Panc1 (cell line): Measurements from ENCODE around the gene TEX264. TPM values are rescaled to one million over a fixed set of nuclear protein-coding genes. Genes with fewer than 3 reads are reported as not detected.

Source experiments
- ATAC-seq: fragments of 200-7000 bp; cut with Tn5 transposase; 2 replicates; pipeline ENCODE4 v1.9.1; 2020; ENCODE audit warnings: mild to moderate bottlenecking, moderate library complexity
- BruUV-seq: library from RNA; stranded (reverse); fragments of 400-500 nt; replicated peaks from 2 replicates; lab custom pipeline; 2021; lab: Mats Ljungman, UMichigan
- CTCF ChIA-PET: fragments of 300-600 bp; sonication (Branson Sonifier 250); formaldehyde crosslinking; loops from one replicate; lab custom pipeline; 2022; ENCODE audit warnings: antibody characterized with exemption; lab: Charles Lee
- POLR2A ChIA-PET: fragments of 300-600 bp; sonication (Branson Sonifier 250); formaldehyde crosslinking; loops from one replicate; lab custom pipeline; 2022; ENCODE audit warnings: antibody characterized with exemption; lab: Charles Lee
- DNase-seq: peaks from one replicate; pipeline ENCODE4 v3.0.0-alpha.2; 2010; ENCODE audit warnings: low read depth, low spot score
- H3K27ac ChIP-seq: 2 replicates; pipeline ENCODE4 v1.5.1; 2011; ENCODE audit warnings: mild to moderate bottlenecking, low read length, inconsistent platforms
- H3K27me3 ChIP-seq: fragments of 200-500 bp; sonication (Bioruptor generic); 2 replicates; pipeline ENCODE4 v1.6.0; 2014; ENCODE audit warnings: low read length, inconsistent platforms; ENCODE audit not compliant: control insufficient read depth, insufficient read depth
- H3K36me3 ChIP-seq: fragments of 200-500 bp; sonication (Bioruptor generic); 2 replicates; pipeline ENCODE4 v1.5.1; 2014; ENCODE audit warnings: inconsistent platforms, mild to moderate bottlenecking, low read length, moderate library complexity; ENCODE audit not compliant: control insufficient read depth, insufficient read depth
- H3K4me1 ChIP-seq: 2 replicates; pipeline ENCODE4 v1.5.1; 2011; ENCODE audit warnings: inconsistent platforms, mild to moderate bottlenecking, low read length, moderate library complexity; ENCODE audit not compliant: control insufficient read depth, insufficient read depth
- H3K4me3 ChIP-seq, 2 experiments: 2 replicates each; pipeline ENCODE4 v1.5.1; 2011 to 2012; ENCODE audit warnings: low read depth in 2 of 2, low read length in 2 of 2, mild to moderate bottlenecking in 2 of 2, inconsistent platforms in 1 of 2, moderate library complexity in 1 of 2
- H3K9me3 ChIP-seq: fragments of 200-500 bp; sonication (Bioruptor generic); 2 replicates; pipeline ENCODE4 v1.5.1; 2014; ENCODE audit warnings: low read depth, mild to moderate bottlenecking, inconsistent platforms, low read length, moderate library complexity; ENCODE audit not compliant: control insufficient read depth, insufficient read depth
- POLR2AphosphoS5 ChIP-seq: IDR thresholded peaks from 2 replicates; pipeline ENCODE4 v1.6.1; 2012; ENCODE audit warnings: mild to moderate bottlenecking, low read depth, low read length, moderate library complexity
- SIN3A ChIP-seq: IDR thresholded peaks from 2 replicates; pipeline ENCODE4 v1.6.1; 2012; ENCODE audit warnings: low read depth, mild to moderate bottlenecking, low read length, moderate library complexity, borderline replicate concordance; ENCODE audit not compliant: insufficient read depth
- TCF7L2 ChIP-seq: IDR thresholded peaks from 2 replicates; pipeline ENCODE4 v1.6.1; 2011; ENCODE audit warnings: mild to moderate bottlenecking, low read depth, low read length, inconsistent platforms
- in situ Hi-C: cut with HindIII; loops from 2 replicates; pipeline ENCODE4 v1.10.0; 2016; ENCODE audit warnings: low sequenced_read_pairs, low pct_unique_long_range_greater_than_20kb
- intact Hi-C: fragments of 100-400 bp; cut with micrococcal nuclease; formaldehyde crosslinking; loops from one replicate; pipeline ENCODE4 v1.10.0; 2022; ENCODE audit not compliant: unreplicated experiment
- total RNA-seq: library from RNA; stranded (reverse); gene quantifications from one replicate; pipeline ENCODE4 v1.2.1, GENCODE V29; 2021; ENCODE audit not compliant: unreplicated experiment
- TF ChIP-seq, protein P1 (sequence below): fragments of 450-650 bp; IDR thresholded peaks from 2 replicates; pipeline ENCODE4 v1.5.1; 2017; ENCODE audit warnings: mild to moderate bottlenecking
- TF ChIP-seq, protein P2 (sequence below), 2 experiments: IDR thresholded peaks; 2 replicates each; pipeline ENCODE4 v1.6.1; 2011 to 2012; ENCODE audit warnings: low read depth in 2 of 2, control low read depth in 1 of 2, low read length in 1 of 2, mild to moderate bottlenecking in 1 of 2, moderate library complexity in 1 of 2; ENCODE audit not compliant: insufficient read depth in 1 of 2

TEX264 gene
- total RNA-seq, 1 experiment from 2014 or later: 45.8 TPM

DNA sequence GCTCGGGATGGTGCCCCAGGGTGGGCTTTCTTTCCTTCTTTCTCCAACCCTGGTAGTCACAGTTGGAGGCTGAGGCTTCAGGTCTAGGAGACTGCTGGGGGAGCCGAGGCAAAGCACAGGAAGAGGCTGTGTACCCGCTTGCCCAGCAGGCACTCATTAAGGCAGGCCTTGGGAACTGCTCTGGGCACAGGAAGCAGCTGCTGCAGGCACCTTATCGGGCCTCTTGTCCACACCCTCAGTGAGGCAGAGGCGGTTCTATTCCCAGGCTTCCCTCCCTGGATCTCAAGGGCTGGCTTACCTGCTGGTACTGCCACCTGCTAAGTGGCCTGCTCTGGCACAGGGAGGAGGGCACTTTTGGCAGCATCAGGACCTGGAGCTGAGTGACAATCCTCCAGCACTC lies 20.0 kb downstream of the TEX264 start:
- Histone ChIP-seq H3K27me3 (no peaks in the 10 kb centered on the region), H3K4me1 (no peaks in the 10 kb centered on the region), H3K27ac (no peak overlapping the region), H3K4me3 (no peak overlapping the region), H3K36me3 (no peaks in the 10 kb centered on the region; the same call in 1 of the 2 replicates), H3K9me3 (no peaks in the 10 kb centered on the region)
- POLR2A ChIA-PET: no interaction called here
- in situ Hi-C loops: no loop called here
- intact Hi-C loops: no loop called here
- TF ChIP-seq POLR2AphosphoS5 (no peak), TCF7L2 (no peak), SIN3A (no peak)
- TF ChIP-seq, protein P1, sequence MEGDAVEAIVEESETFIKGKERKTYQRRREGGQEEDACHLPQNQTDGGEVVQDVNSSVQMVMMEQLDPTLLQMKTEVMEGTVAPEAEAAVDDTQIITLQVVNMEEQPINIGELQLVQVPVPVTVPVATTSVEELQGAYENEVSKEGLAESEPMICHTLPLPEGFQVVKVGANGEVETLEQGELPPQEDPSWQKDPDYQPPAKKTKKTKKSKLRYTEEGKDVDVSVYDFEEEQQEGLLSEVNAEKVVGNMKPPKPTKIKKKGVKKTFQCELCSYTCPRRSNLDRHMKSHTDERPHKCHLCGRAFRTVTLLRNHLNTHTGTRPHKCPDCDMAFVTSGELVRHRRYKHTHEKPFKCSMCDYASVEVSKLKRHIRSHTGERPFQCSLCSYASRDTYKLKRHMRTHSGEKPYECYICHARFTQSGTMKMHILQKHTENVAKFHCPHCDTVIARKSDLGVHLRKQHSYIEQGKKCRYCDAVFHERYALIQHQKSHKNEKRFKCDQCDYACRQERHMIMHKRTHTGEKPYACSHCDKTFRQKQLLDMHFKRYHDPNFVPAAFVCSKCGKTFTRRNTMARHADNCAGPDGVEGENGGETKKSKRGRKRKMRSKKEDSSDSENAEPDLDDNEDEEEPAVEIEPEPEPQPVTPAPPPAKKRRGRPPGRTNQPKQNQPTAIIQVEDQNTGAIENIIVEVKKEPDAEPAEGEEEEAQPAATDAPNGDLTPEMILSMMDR: no peak
- TF ChIP-seq, protein P2, sequence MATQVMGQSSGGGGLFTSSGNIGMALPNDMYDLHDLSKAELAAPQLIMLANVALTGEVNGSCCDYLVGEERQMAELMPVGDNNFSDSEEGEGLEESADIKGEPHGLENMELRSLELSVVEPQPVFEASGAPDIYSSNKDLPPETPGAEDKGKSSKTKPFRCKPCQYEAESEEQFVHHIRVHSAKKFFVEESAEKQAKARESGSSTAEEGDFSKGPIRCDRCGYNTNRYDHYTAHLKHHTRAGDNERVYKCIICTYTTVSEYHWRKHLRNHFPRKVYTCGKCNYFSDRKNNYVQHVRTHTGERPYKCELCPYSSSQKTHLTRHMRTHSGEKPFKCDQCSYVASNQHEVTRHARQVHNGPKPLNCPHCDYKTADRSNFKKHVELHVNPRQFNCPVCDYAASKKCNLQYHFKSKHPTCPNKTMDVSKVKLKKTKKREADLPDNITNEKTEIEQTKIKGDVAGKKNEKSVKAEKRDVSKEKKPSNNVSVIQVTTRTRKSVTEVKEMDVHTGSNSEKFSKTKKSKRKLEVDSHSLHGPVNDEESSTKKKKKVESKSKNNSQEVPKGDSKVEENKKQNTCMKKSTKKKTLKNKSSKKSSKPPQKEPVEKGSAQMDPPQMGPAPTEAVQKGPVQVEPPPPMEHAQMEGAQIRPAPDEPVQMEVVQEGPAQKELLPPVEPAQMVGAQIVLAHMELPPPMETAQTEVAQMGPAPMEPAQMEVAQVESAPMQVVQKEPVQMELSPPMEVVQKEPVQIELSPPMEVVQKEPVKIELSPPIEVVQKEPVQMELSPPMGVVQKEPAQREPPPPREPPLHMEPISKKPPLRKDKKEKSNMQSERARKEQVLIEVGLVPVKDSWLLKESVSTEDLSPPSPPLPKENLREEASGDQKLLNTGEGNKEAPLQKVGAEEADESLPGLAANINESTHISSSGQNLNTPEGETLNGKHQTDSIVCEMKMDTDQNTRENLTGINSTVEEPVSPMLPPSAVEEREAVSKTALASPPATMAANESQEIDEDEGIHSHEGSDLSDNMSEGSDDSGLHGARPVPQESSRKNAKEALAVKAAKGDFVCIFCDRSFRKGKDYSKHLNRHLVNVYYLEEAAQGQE (IDR thresholded peaks at IDR 0.05; ENCODE audit: insufficient read depth in 1 of 2, low read depth in 2 of 2, low read length in 1 of 2): no peak
- CTCF ChIA-PET: no interaction called here
- no peak for DNase-seq
- no TSS peak for BruUV-seq
- no peak for ATAC-seq

DNA sequence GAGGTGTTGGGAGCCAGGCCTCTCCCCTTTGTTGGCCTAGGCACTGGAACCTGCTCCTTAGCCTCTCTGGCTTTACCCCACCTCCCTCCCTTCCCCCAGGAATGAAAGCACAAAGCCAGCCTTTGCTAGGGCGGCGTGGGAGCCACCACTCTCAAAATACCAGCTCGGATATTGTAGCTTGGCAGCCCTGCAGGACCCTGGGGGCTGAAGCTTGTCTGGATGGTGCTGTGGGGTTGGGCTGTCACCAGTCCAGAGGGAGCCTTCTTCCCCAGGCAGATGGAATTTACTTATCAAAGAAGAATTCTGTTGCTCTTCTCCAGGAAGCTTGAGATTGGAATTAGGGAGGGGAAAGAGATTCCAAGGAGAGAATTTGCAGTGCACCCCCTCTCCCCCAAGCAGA lies 20.9 kb downstream of the TEX264 start:
- intact Hi-C loops (no loop called here), in situ Hi-C loops (no loop called here)
- no peak overlapping the region for H3K4me3 ChIP-seq
- TF ChIP-seq, protein P1: no peak
- TF ChIP-seq TCF7L2 (no peak), POLR2AphosphoS5 (no peak), SIN3A (no peak)
- TF ChIP-seq, protein P2 (IDR thresholded peaks at IDR 0.05; ENCODE audit: insufficient read depth in 1 of 2, low read depth in 2 of 2, low read length in 1 of 2): no peak
- DNase-seq: no peak
- no peak for ATAC-seq
- POLR2A ChIA-PET: no interaction called here
- BruUV-seq: no TSS peak
- H3K27me3 ChIP-seq: no peaks in the 10 kb centered on the region
- H3K36me3 ChIP-seq: no peaks in the 10 kb centered on the region; the same call in 1 of the 2 replicates
- no peaks in the 10 kb centered on the region for H3K9me3 ChIP-seq
- no peak overlapping the region for H3K27ac ChIP-seq
- no peaks in the 10 kb centered on the region for H3K4me1 ChIP-seq
- CTCF ChIA-PET: no interaction called here
